ENCODE results near the gene PLXNB2. TPM values are rescaled to one million over a fixed set of nuclear protein-coding genes. Genes with fewer than 3 reads are reported as not detected.

Gene PLXNB2
- total and polyA plus RNA-seq, 4 donors: 123 to 310 (median 173) TPM

- TF ChIP-seq CTCF (IDR thresholded peaks at IDR 0.05; ENCODE audit: control extremely low read depth, extremely low read depth): no peak
- 97% methylated on average over 16 of the region's 16 CpGs for WGBS, 2 donors
- H3K4me1 ChIP-seq (ENCODE audit: control insufficient read depth in 5 of 5, insufficient read depth in 5 of 5, low read length in 5 of 5): no peaks in the 10 kb centered on the region
- no peaks in the 10 kb centered on the region for H3K27me3 ChIP-seq (ENCODE audit: control insufficient read depth in 3 of 3, insufficient read depth in 3 of 3, low read length in 2 of 3)
- H3K9me3 ChIP-seq (ENCODE audit: control insufficient read depth in 4 of 4, insufficient read depth in 3 of 4, low read length in 3 of 4): no peaks in the 10 kb centered on the region
- no peak for DNase-seq
- H3K36me3 ChIP-seq (ENCODE audit: control insufficient read depth in 4 of 4, insufficient read depth in 4 of 4, low read length in 4 of 4): peaks cover 0 to 63% (median 21%) of the 10 kb centered on the region in 4 donors
- H3K4me3 ChIP-seq: no peak overlapping the region
- H3K27ac ChIP-seq (ENCODE audit: low read depth in 1 of 2, low read length in 1 of 2): no peak overlapping the region
- no peak overlapping the region for H3K9ac ChIP-seq (ENCODE audit: insufficient read depth in 1 of 2, low read length in 2 of 2)
- no peak for ATAC-seq (ENCODE audit: insufficient read depth, low FRiP score)
These were observed 78.1 kb downstream of the PLXNB2 start for GRCh38 chr22:50229370-50229769.

GRCh38 chr22:50228366-50228765 is 79.1 kb downstream of the PLXNB2 start:
- no peak overlapping the region for H3K27ac ChIP-seq (ENCODE audit: low read depth in 1 of 2, low read length in 1 of 2)
- no peak overlapping the region for H3K9ac ChIP-seq (ENCODE audit: insufficient read depth in 1 of 2, low read length in 2 of 2)
- H3K4me3 ChIP-seq: no peak overlapping the region
- ATAC-seq (ENCODE audit: insufficient read depth, low FRiP score): no peak
- 97 to 100% methylated on average over 9 of the region's 9 CpGs for WGBS, 2 donors
- peaks cover 4 to 70% (median 25%) of the 10 kb centered on the region in 4 donors for H3K36me3 ChIP-seq (ENCODE audit: control insufficient read depth in 4 of 4, insufficient read depth in 4 of 4, low read length in 4 of 4)
- no peak for DNase-seq
- H3K27me3 ChIP-seq (ENCODE audit: control insufficient read depth in 3 of 3, insufficient read depth in 3 of 3, low read length in 2 of 3): no peaks in the 10 kb centered on the region
- H3K4me1 ChIP-seq (ENCODE audit: control insufficient read depth in 5 of 5, insufficient read depth in 5 of 5, low read length in 5 of 5): no peaks in the 10 kb centered on the region
- no peak for TF ChIP-seq CTCF (IDR thresholded peaks at IDR 0.05; ENCODE audit: control extremely low read depth, extremely low read depth)
- H3K9me3 ChIP-seq (ENCODE audit: control insufficient read depth in 4 of 4, insufficient read depth in 3 of 4, low read length in 3 of 4): no peaks in the 10 kb centered on the region

GRCh38 chr22:50227579-50228215 is 79.7 kb downstream of the PLXNB2 start:
- Histone ChIP-seq H3K27me3 (ENCODE audit: control insufficient read depth in 3 of 3, insufficient read depth in 3 of 3, low read length in 2 of 3) (no peaks in the 10 kb centered on the region), H3K36me3 (ENCODE audit: control insufficient read depth in 4 of 4, insufficient read depth in 4 of 4, low read length in 4 of 4) (peaks cover 4 to 70% (median 27%) of the 10 kb centered on the region in 4 donors), H3K4me3 (no peak overlapping the region), H3K9ac (ENCODE audit: insufficient read depth in 1 of 2, low read length in 2 of 2) (no peak overlapping the region), H3K9me3 (ENCODE audit: control insufficient read depth in 4 of 4, insufficient read depth in 3 of 4, low read length in 3 of 4) (no peaks in the 10 kb centered on the region), H3K4me1 (ENCODE audit: control insufficient read depth in 5 of 5, insufficient read depth in 5 of 5, low read length in 5 of 5) (no peaks in the 10 kb centered on the region), H3K27ac (ENCODE audit: low read depth in 1 of 2, low read length in 1 of 2) (no peak overlapping the region)
- DNase-seq (no peak), ATAC-seq (ENCODE audit: insufficient read depth, low FRiP score) (no peak)
- TF ChIP-seq CTCF (IDR thresholded peaks at IDR 0.05; ENCODE audit: control extremely low read depth, extremely low read depth): no peak
- WGBS, 2 donors: 96 to 100% methylated on average over 18 to 25 of the region's 25 CpGs

GRCh38 chr22:50226875-50227165 is 80.6 kb downstream of the PLXNB2 start:
- no peak for DNase-seq
- Histone ChIP-seq H3K9ac (ENCODE audit: insufficient read depth in 1 of 2, low read length in 2 of 2) (no peak overlapping the region), H3K27ac (ENCODE audit: low read depth in 1 of 2, low read length in 1 of 2) (no peak overlapping the region), H3K36me3 (ENCODE audit: control insufficient read depth in 4 of 4, insufficient read depth in 4 of 4, low read length in 4 of 4) (peaks cover 4 to 73% (median 28%) of the 10 kb centered on the region in 4 donors), H3K27me3 (ENCODE audit: control insufficient read depth in 3 of 3, insufficient read depth in 3 of 3, low read length in 2 of 3) (no peaks in the 10 kb centered on the region), H3K4me1 (ENCODE audit: control insufficient read depth in 5 of 5, insufficient read depth in 5 of 5, low read length in 5 of 5) (no peaks in the 10 kb centered on the region), H3K4me3 (no peak overlapping the region), H3K9me3 (ENCODE audit: control insufficient read depth in 4 of 4, insufficient read depth in 3 of 4, low read length in 3 of 4) (no peaks in the 10 kb centered on the region)
- no peak for TF ChIP-seq CTCF (IDR thresholded peaks at IDR 0.05; ENCODE audit: control extremely low read depth, extremely low read depth)
- 95% methylated on average over 18 of the region's 18 CpGs for WGBS, 2 donors
- ATAC-seq (ENCODE audit: insufficient read depth, low FRiP score): no peak
